Hepatocyte (in vitro differentiated cells): Measurements from ENCODE around the gene PGM1.

ENCODE experiments used
- EZH2 ChIP-seq: fragments of 200-600 bp; sonication (generic); IDR thresholded peaks from 2 replicates; pipeline ENCODE4 v1.6.1; 2016; ENCODE audit warnings: antibody characterized with exemption, mild to moderate bottlenecking, borderline replicate concordance
- TF ChIP-seq, protein P1 (sequence below): fragments of 200-600 bp; sonication (generic); IDR thresholded peaks from 2 replicates; pipeline ENCODE4 v1.5.1; 2016; ENCODE audit warnings: antibody characterized with exemption, mild to moderate bottlenecking; ENCODE audit not compliant: poor library complexity

DNA sequence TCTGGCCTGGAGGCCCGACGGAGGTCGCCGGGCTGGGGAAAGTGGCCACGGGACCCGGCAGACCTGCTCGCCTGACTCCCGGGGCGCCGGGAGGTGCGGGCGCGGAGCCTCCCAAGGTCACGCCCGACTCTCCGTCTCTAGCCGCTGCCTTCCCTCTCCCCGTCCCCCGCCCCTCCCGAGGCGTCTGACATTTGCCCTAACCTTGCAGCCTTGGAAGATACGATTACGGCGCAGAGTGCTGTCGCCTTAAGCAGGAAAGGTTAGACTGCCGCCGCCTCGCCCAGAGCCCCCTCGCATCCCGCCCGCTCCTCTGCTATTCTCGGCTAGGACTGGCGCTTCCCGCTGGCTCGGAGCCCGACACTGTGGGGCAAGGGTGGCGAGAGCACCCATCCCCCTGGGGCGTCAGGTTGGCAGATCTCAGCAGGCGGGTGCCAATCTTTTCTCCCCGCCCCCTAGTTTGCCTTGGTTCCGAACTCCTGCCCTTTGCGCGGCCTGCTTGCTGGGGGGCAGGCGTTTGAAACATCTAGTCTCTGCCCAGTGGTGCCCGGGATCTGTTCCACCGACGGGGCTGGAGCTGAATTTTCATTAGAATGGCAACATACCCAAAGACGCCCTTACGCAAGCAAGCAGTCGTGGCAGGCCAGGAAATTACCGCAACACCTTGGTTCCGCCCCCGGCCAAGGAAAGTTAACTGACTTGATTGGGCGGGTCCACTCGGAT is 835 bp downstream of the PGM1 start:
- TF ChIP-seq, protein P1, sequence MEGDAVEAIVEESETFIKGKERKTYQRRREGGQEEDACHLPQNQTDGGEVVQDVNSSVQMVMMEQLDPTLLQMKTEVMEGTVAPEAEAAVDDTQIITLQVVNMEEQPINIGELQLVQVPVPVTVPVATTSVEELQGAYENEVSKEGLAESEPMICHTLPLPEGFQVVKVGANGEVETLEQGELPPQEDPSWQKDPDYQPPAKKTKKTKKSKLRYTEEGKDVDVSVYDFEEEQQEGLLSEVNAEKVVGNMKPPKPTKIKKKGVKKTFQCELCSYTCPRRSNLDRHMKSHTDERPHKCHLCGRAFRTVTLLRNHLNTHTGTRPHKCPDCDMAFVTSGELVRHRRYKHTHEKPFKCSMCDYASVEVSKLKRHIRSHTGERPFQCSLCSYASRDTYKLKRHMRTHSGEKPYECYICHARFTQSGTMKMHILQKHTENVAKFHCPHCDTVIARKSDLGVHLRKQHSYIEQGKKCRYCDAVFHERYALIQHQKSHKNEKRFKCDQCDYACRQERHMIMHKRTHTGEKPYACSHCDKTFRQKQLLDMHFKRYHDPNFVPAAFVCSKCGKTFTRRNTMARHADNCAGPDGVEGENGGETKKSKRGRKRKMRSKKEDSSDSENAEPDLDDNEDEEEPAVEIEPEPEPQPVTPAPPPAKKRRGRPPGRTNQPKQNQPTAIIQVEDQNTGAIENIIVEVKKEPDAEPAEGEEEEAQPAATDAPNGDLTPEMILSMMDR, result no peak
- no peak for TF ChIP-seq EZH2
